GM10266 (cell line): Measurements from ENCODE around the gene SPON2.

Experiments used
- DNase-seq: peaks from one replicate; pipeline ENCODE4 v3.0.0; 2012; ENCODE audit errors: extremely low spot score
- TF ChIP-seq, protein P1 (sequence below): IDR thresholded peaks from 2 replicates; pipeline ENCODE4 v1.5.1; 2012; ENCODE audit warnings: mild to moderate bottlenecking, low read depth; ENCODE audit not compliant: control insufficient read depth, insufficient read depth; ENCODE audit errors: missing control alignments

Gene SPON2

DNA sequence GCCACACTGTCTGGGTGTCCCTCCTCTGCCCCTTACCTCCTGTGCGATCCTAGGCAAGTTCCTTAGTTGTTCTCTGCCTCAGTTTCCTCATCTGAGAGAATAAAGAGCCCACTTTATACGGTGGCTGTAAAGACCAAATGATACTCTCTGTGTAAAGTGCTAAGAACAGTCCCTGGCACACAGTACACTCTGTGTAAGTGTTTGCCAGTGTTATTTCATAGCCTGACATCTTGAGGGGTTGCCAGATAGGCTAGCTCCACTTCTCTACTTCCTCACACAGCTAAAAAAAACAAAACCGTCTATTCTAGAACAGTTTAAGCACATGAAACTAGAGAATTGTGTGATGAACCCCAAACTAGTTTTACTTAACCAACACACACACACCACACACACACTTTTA is 17.1 kb downstream of the SPON2 start:
- TF ChIP-seq, protein P1, sequence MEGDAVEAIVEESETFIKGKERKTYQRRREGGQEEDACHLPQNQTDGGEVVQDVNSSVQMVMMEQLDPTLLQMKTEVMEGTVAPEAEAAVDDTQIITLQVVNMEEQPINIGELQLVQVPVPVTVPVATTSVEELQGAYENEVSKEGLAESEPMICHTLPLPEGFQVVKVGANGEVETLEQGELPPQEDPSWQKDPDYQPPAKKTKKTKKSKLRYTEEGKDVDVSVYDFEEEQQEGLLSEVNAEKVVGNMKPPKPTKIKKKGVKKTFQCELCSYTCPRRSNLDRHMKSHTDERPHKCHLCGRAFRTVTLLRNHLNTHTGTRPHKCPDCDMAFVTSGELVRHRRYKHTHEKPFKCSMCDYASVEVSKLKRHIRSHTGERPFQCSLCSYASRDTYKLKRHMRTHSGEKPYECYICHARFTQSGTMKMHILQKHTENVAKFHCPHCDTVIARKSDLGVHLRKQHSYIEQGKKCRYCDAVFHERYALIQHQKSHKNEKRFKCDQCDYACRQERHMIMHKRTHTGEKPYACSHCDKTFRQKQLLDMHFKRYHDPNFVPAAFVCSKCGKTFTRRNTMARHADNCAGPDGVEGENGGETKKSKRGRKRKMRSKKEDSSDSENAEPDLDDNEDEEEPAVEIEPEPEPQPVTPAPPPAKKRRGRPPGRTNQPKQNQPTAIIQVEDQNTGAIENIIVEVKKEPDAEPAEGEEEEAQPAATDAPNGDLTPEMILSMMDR: no peak
- no peak for DNase-seq

DNA sequence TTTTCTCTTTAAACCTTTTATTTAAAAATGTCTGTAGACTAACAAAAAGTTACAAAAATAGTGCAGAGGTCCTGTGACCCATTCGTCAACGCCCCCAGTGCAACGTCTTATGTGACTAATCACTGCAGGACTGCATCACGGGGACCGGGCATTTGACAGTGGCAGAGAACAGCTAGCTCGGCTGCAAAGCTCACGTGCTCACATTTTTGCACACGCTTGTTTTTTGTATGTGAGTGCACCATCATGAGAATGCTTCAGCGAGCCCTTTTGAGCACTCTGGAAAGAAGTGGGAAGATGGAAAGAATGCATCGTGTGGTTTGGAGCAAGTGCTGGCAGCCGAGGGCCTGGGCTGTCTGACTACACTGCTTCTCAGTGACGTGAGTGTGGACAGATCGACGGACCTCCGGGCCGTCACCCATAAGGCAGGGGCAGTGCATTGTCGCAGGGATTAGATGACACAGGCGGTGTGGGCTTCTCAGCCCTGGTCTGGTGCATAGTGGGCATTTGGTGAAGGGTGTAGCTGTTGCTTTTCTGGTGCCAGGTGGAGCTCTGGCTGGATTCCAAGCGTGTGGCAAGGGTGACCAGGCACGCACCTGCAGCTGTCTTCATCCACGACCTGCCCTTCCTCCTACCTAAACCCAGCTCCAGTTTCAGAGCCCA is 17.7 kb downstream of the SPON2 start:
- TF ChIP-seq, protein P1: no peak
- DNase-seq: no peak

DNA sequence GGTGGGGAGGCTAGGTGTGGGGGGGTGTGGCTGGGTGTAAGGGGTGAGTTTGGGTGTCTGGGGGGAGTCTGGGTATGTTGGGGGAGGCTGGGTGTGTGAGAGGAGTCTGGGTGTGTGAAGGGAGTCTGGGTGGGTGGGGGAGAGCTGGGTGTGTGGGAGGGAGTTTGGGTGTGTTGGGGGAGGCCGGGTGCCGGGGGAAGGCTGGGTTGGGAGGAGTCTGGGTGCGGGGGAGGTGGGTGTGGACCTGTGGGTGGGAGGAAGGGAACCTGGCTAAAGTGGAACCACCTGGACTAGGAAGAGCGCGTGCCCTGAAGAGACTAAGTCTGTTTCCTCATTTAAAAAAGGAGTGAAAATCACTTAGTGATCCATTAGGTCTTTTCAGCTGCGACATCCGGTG is 18.3 kb downstream of the SPON2 start:
- TF ChIP-seq, protein P1: no peak
- no peak for DNase-seq

DNA sequence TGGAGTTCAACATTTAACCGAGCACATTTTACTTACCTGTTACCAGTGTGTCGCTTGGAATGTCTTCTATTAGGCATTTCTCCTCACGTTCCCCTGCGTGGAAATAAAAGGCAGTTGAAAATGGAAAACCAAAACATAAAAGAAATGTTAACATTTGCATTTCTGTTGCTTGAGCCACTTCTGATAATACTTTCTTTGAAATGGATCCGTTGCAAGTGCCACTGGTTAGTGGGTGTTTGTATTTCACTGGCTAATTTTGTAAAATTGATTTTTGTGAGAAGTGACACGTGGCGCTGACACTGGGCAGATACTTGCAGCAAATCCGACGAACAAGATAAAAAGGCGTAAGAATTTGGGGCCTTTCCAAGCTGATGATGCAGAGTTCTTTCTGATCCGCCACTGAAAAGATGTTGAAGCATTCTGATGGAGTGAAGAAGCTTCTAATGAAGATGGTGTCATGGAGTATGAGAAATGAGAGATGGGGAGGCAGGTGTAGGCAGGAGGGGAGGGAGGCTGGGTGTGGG is 18.8 kb downstream of the SPON2 start:
- no peak for DNase-seq

DNA sequence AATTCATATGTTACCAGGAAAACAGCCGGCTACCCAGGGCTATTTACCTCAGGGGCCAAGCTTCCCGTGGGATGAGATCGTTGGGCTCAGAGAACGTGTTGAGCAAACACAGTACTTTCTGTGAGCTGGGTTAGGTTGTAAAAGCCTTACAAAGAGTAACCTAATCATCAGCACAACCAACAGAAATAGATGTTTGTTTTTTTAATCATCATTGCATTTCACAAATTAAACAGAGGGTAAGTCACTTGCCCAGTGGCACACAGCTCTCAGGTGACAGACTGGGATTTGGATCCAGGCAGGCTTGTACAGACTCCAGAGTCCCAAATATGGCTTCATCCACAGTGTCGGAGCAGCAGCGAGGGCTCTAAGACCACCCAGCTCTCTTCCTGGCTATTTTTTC is 20.1 kb downstream of the SPON2 start:
- DNase-seq: no peak
- TF ChIP-seq, protein P1: no peak

More for the DNA sequence above, 18.8 kb downstream of the SPON2 start:
- TF ChIP-seq, protein P1: no peak

DNA sequence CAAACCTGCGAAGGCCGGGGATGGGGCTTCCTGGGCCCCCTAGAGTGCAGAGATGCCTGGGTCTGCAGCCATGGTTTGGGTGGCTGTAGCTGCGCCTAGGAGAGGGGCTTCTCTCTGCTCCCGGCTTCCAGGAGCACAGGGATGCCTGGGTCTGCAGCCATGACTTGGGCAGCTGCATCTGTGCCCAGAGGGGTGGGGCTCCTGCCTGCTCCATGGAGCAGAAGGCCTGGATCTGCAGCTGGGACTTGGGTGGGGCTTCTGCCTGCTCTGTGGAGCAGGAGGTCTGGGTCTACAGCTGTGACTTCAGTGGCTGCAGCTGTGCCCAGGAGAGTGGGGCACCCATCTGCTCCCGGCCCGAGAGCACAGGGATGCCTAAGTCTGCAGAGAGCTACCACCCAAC is 20.8 kb downstream of the SPON2 start:
- no peak for DNase-seq
- TF ChIP-seq, protein P1: no peak

DNA sequence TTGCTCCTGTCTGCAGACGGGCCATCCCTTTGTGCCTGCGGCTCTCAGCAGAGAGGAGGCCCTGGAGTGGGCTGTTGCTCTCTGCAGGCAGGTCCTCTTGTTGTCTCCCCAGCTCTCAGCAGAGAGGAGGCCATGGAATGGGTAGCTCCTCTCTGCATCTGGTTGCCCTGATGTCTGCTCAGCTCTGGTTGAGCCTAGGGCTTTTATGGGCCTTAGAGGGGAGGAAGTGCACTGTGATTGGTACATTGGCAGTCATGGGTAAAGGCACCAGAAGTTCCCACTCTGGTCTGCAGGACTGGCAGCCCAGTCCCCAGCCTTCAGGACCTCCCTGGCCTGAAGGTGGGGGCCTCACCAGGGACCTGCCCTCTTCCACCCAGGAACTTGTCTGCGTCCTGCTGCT is 21.5 kb downstream of the SPON2 start:
- TF ChIP-seq, protein P1: no peak

More for the DNA sequence above, 21.5 kb downstream of the SPON2 start:
- DNase-seq: no peak
